Vagina (tissue), 2 donors: ENCODE data around the gene BRINP2.

Source experiments
- CTCF ChIP-seq, 3 experiments: fragments of 450-650 bp in 2 of 3; fragments of 200-600 bp in 1 of 3; sonication (generic) in 1 of 3; IDR thresholded peaks; one replicate each; pipeline ENCODE4 v1.5.1; 2017 to 2019; ENCODE audit warnings: antibody characterized with exemption in 3 of 3, mild to moderate bottlenecking in 2 of 3, moderate library complexity in 2 of 3
- POLR2A ChIP-seq, 2 donors: fragments of 450-650 bp; IDR thresholded peaks; one replicate each; pipeline ENCODE4 v1.6.1; 2017; ENCODE audit warnings: antibody characterized with exemption in 2 of 2, mild to moderate bottlenecking in 2 of 2, moderate library complexity in 2 of 2

GRCh38 chr1:177219554-177220458 is 49.0 kb downstream of the BRINP2 start:
- TF ChIP-seq POLR2A (IDR thresholded peaks at IDR 0.05) (no peak), CTCF (IDR thresholded peaks at IDR 0.05) (no peak)
